Body of pancreas (tissue), 4 donors: ENCODE measurements around the gene EDAR.

Source experiments
- POLR2A ChIP-seq, 3 donors: fragments of 450-650 bp; IDR thresholded peaks; one replicate each; pipeline ENCODE4 v1.6.1; 2016; ENCODE audit warnings: antibody characterized with exemption in 3 of 3, mild to moderate bottlenecking in 2 of 3
- TF ChIP-seq, protein P1 (sequence below), 7 experiments: fragments of 450-650 bp in 4 of 7; fragments of 200-600 bp in 3 of 7; sonication (generic) in 3 of 7; IDR thresholded peaks; one replicate each; pipeline ENCODE4 v1.5.1; 2016 to 2019; ENCODE audit warnings: antibody characterized with exemption in 7 of 7

DNA sequence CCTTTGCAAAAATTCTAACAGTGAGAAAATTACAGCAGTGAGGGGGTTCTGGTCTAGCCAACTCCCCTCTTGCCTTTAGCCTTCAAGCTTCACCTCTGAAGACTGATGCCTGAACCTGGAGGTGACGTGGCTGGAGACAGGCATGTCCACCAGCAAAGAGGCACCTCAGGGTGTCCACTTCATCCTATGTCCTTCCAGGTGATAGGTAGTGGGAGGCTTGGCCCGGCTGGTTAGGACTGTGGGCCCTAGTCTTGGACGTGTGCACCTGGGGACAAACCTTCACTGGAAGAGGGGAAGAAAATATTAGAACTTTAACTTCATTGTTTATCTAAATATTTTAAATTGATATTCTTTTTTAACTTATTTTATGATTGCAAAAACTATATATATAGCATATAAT is 35.5 kb upstream of the EDAR start:
- TF ChIP-seq, protein P1, sequence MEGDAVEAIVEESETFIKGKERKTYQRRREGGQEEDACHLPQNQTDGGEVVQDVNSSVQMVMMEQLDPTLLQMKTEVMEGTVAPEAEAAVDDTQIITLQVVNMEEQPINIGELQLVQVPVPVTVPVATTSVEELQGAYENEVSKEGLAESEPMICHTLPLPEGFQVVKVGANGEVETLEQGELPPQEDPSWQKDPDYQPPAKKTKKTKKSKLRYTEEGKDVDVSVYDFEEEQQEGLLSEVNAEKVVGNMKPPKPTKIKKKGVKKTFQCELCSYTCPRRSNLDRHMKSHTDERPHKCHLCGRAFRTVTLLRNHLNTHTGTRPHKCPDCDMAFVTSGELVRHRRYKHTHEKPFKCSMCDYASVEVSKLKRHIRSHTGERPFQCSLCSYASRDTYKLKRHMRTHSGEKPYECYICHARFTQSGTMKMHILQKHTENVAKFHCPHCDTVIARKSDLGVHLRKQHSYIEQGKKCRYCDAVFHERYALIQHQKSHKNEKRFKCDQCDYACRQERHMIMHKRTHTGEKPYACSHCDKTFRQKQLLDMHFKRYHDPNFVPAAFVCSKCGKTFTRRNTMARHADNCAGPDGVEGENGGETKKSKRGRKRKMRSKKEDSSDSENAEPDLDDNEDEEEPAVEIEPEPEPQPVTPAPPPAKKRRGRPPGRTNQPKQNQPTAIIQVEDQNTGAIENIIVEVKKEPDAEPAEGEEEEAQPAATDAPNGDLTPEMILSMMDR (IDR thresholded peaks at IDR 0.05) = no peak
- TF ChIP-seq POLR2A (IDR thresholded peaks at IDR 0.05) = no peak
